DND-41 (cell line): ENCODE data around the gene RCOR1.
A peak's percentile ranks its signal among the peaks of the same experiment; 100 is the strongest.

Experiments used
- ATAC-seq: fragments of 200-7000 bp; cut with Tn5 transposase; 3 replicates; pipeline ENCODE4 v1.9.1; 2021; ENCODE audit warnings: low read depth; ENCODE audit not compliant: insufficient read depth
- DNase-seq: peaks from one replicate; pipeline ENCODE4 v3.0.0-alpha.2; 2020
- H2AFZ ChIP-seq: 2 replicates; pipeline ENCODE4 v1.6.0; 2012; ENCODE audit warnings: low read depth, low read length
- H3K27ac ChIP-seq: 2 replicates; pipeline ENCODE4 v1.5.1; 2012; ENCODE audit warnings: low read length, inconsistent platforms
- H3K27me3 ChIP-seq: fragments of 200-600 bp; sonication (generic); 2 replicates; pipeline ENCODE4 v1.6.0; 2012; ENCODE audit warnings: low read length, mild to moderate bottlenecking, inconsistent platforms; ENCODE audit not compliant: insufficient read depth, poor library complexity
- H3K36me3 ChIP-seq: 2 replicates; pipeline ENCODE4 v1.5.1; 2012; ENCODE audit warnings: low read length, inconsistent platforms; ENCODE audit not compliant: insufficient read depth
- H3K4me1 ChIP-seq: 2 replicates; pipeline ENCODE4 v1.5.1; 2012; ENCODE audit warnings: mild to moderate bottlenecking, low read length; ENCODE audit not compliant: insufficient read depth
- H3K4me2 ChIP-seq: 2 replicates; pipeline ENCODE4 v1.6.0; 2012; ENCODE audit warnings: mild to moderate bottlenecking, moderate library complexity, low read length, inconsistent platforms; ENCODE audit not compliant: insufficient read depth
- H3K4me3 ChIP-seq, 2 experiments: fragments of 200-600 bp in 1 of 2; shearing (Covaris generic) in 1 of 2; 2 replicates each; pipeline ENCODE4 v1.5.1; 2012 to 2016; ENCODE audit warnings: inconsistent platforms in 2 of 2, low read length in 2 of 2, mild to moderate bottlenecking in 2 of 2, low read depth in 1 of 2, moderate library complexity in 1 of 2
- H3K79me2 ChIP-seq: 2 replicates; pipeline ENCODE4 v1.6.0; 2012; ENCODE audit warnings: low read length, inconsistent platforms; ENCODE audit not compliant: insufficient read depth
- H3K9ac ChIP-seq: 2 replicates; pipeline ENCODE4 v1.6.0; 2012; ENCODE audit warnings: low read depth, mild to moderate bottlenecking, inconsistent platforms, low read length, moderate library complexity
- H3K9me3 ChIP-seq: 2 replicates; pipeline ENCODE4 v1.5.1; 2012; ENCODE audit warnings: low read length, moderate library complexity, mild to moderate bottlenecking, inconsistent platforms; ENCODE audit not compliant: insufficient read depth, severe bottlenecking
- H4K20me1 ChIP-seq: 2 replicates; pipeline ENCODE4 v1.6.0; 2012; ENCODE audit warnings: low read length; ENCODE audit not compliant: insufficient read depth
- CTCF ChIP-seq: IDR thresholded peaks from 2 replicates; pipeline ENCODE4 v1.5.1; 2012; ENCODE audit warnings: borderline replicate concordance, low read length, moderate library complexity, mild to moderate bottlenecking; ENCODE audit not compliant: poor library complexity, severe bottlenecking; ENCODE audit errors: extremely low read depth
- EZH2 ChIP-seq: IDR thresholded peaks from 3 replicates; pipeline ENCODE4 v1.6.1; 2012; ENCODE audit warnings: borderline replicate concordance, low read depth, mild to moderate bottlenecking, moderate library complexity, low read length, inconsistent platforms; ENCODE audit not compliant: severe bottlenecking

RCOR1 gene

GRCh38 chr14:102565959-102566358 is 26.5 kb upstream of the RCOR1 start:
- peaks cover 5% of the 10 kb centered on the region for H3K4me1 ChIP-seq
- no peak overlapping the region for H3K27ac ChIP-seq
- H3K9me3 ChIP-seq = no peaks in the 10 kb centered on the region
- H2AFZ ChIP-seq = no peak overlapping the region
- no peak overlapping the region for H3K9ac ChIP-seq
- H3K4me2 ChIP-seq = no peak overlapping the region
- H3K27me3 ChIP-seq = no peaks in the 10 kb centered on the region
- TF ChIP-seq EZH2 = no peak
- no peak for TF ChIP-seq CTCF
- H4K20me1 ChIP-seq = no peaks in the 10 kb centered on the region
- H3K79me2 ChIP-seq = no peaks in the 10 kb centered on the region
- no peaks in the 10 kb centered on the region for H3K36me3 ChIP-seq
- ATAC-seq (no peak), DNase-seq (no peak)
- no peak overlapping the region for H3K4me3 ChIP-seq

- ATAC-seq = peak; percentile 62; the same call in 2 of the 3 replicates
- TF ChIP-seq CTCF = no peak
- no peak for TF ChIP-seq EZH2
- Histone ChIP-seq H3K9me3 (no peaks in the 10 kb centered on the region), H3K27me3 (no peaks in the 10 kb centered on the region), H3K79me2 (no peaks in the 10 kb centered on the region), H3K9ac (no peak overlapping the region), H3K27ac (no peak overlapping the region), H3K4me2 (no peak overlapping the region), H3K36me3 (no peaks in the 10 kb centered on the region), H3K4me1 (no peaks in the 10 kb centered on the region), H2AFZ (no peak overlapping the region), H4K20me1 (no peaks in the 10 kb centered on the region), H3K4me3 (no peak overlapping the region)
- peak; percentile 33 for DNase-seq
Observed at GRCh38 chr14:102568115-102568614, 24.3 kb upstream of the RCOR1 start.

- Histone ChIP-seq H4K20me1 (no peaks in the 10 kb centered on the region), H3K27me3 (no peaks in the 10 kb centered on the region), H3K79me2 (no peaks in the 10 kb centered on the region), H3K4me2 (no peak overlapping the region), H2AFZ (no peak overlapping the region), H3K4me3 (no peak overlapping the region), H3K9me3 (no peaks in the 10 kb centered on the region), H3K4me1 (no peaks in the 10 kb centered on the region), H3K9ac (no peak overlapping the region), H3K36me3 (no peaks in the 10 kb centered on the region), H3K27ac (no peak overlapping the region)
- TF ChIP-seq CTCF = no peak
- no peak for TF ChIP-seq EZH2
- DNase-seq (no peak), ATAC-seq (no peak)
Observed at GRCh38 chr14:102570334-102570995, 22.0 kb upstream of the RCOR1 start.
